GM19035 (cell line): ENCODE data around the gene MMP24OS.
"Not testable (repeated sequence)": the region's sequence is repeated elsewhere in the genome, so short reads cannot be mapped to it uniquely, and the experiment has no call there.

Experiments
- ATAC-seq: cut with Tn5 transposase; IDR thresholded peaks from one replicate; pipeline ENCODE4 v1.9.1; 2021; ENCODE audit not compliant: unreplicated experiment

The MMP24OS gene

GRCh38 chr20:35277531-35278395, at the start of gene MMP24OS:
Gene MMP24OS (minus strand): TSS chr20:35278122. CDS start chr20:35277929, 193 bp downstream.
- peak; percentile 83 for ATAC-seq

GRCh38 chr20:35327074-35327976, 49.4 kb upstream of the MMP24OS start:
- no peak for ATAC-seq

GRCh38 chr20:35326740-35327073, 48.8 kb upstream of the MMP24OS start:
- no peak for ATAC-seq

- ATAC-seq = no peak
Observed at GRCh38 chr20:35326021-35326739, 48.3 kb upstream of the MMP24OS start.

- no peak for ATAC-seq
Observed at GRCh38 chr20:35325401-35325800, 47.5 kb upstream of the MMP24OS start.

GRCh38 chr20:35320396-35321126, 42.6 kb upstream of the MMP24OS start:
- no peak for ATAC-seq

- ATAC-seq = no peak
Observed at GRCh38 chr20:35319871-35320197, 41.9 kb upstream of the MMP24OS start.

- no peak for ATAC-seq
Observed at GRCh38 chr20:35319192-35319870, 41.4 kb upstream of the MMP24OS start.

- ATAC-seq = no peak
Observed at GRCh38 chr20:35318502-35319157, 40.7 kb upstream of the MMP24OS start.

GRCh38 chr20:35317416-35318210, 39.7 kb upstream of the MMP24OS start:
- no peak for ATAC-seq

- no peak for ATAC-seq
Observed at GRCh38 chr20:35316086-35316485, 38.2 kb upstream of the MMP24OS start.

- ATAC-seq = not testable (repeated sequence)
Observed at GRCh38 chr20:35315632-35316020, 37.7 kb upstream of the MMP24OS start.

GRCh38 chr20:35314816-35315631, 37.1 kb upstream of the MMP24OS start:
- ATAC-seq = no peak

GRCh38 chr20:35312318-35312717, 34.4 kb upstream of the MMP24OS start:
- no peak for ATAC-seq

- no peak for ATAC-seq
Observed at GRCh38 chr20:35311822-35312221, 33.9 kb upstream of the MMP24OS start.

GRCh38 chr20:35311409-35311808, 33.5 kb upstream of the MMP24OS start:
- ATAC-seq = no peak

GRCh38 chr20:35307666-35308653, 30.0 kb upstream of the MMP24OS start:
- no peak for ATAC-seq
